GM12878 (cell line): ENCODE results near the gene SYTL2.

ENCODE experiments used
- BCL11A ChIP-seq: IDR thresholded peaks from 2 replicates; pipeline ENCODE4 v1.6.1; 2011; ENCODE audit warnings: low read depth, low read length
- CBX3 ChIP-seq: fragments of 200-600 bp; sonication (generic); IDR thresholded peaks from 2 replicates; pipeline ENCODE4 v1.6.1; 2016; ENCODE audit warnings: low read depth, borderline replicate concordance
- CREM ChIP-seq: IDR thresholded peaks from 2 replicates; pipeline ENCODE4 v1.6.1; 2014; ENCODE audit warnings: antibody characterized with exemption, low read depth
- FOXM1 ChIP-seq: IDR thresholded peaks from 2 replicates; pipeline ENCODE4 v1.6.1; 2012; ENCODE audit warnings: low read depth, mild to moderate bottlenecking, inconsistent platforms, low read length, moderate library complexity
- JUNB ChIP-seq: IDR thresholded peaks from 2 replicates; pipeline ENCODE4 v1.6.1; 2016; ENCODE audit warnings: antibody characterized with exemption, mild to moderate bottlenecking
- MYC ChIP-seq: IDR thresholded peaks from 2 replicates; pipeline ENCODE4 v1.6.1; 2011; ENCODE audit warnings: mild to moderate bottlenecking, low read length, moderate library complexity, inconsistent platforms; ENCODE audit not compliant: insufficient read depth, insufficient replicate concordance, insufficient read length, severe bottlenecking
- POLR2AphosphoS5 ChIP-seq: IDR thresholded peaks from 2 replicates; pipeline ENCODE4 v1.6.1; 2011; ENCODE audit warnings: mild to moderate bottlenecking, low read length, inconsistent platforms
- SIN3A ChIP-seq: IDR thresholded peaks from 2 replicates; pipeline ENCODE4 v1.6.1; 2012; ENCODE audit warnings: low read depth, low read length, improper control_type of control experiment
- SMC3 ChIP-seq: IDR thresholded peaks from 2 replicates; pipeline ENCODE4 v1.6.1; 2011; ENCODE audit warnings: low read length, improper control_type of control experiment, borderline replicate concordance
- SUZ12 ChIP-seq: fragments of 200-600 bp; sonication (generic); IDR thresholded peaks from one replicate; pipeline ENCODE4 v1.6.1; 2018; ENCODE audit warnings: antibody characterized with exemption, mild to moderate bottlenecking; ENCODE audit not compliant: unreplicated experiment
- TF ChIP-seq, protein P1 (sequence below), 3 experiments: IDR thresholded peaks in 2 of 3; conservative IDR thresholded peaks in 1 of 3; 2 replicates each; pipeline ENCODE4 v1.5.1; 2011; ENCODE audit warnings: low read depth in 3 of 3, low read length in 3 of 3, mild to moderate bottlenecking in 3 of 3, control low read depth in 2 of 3, moderate library complexity in 2 of 3, inconsistent platforms in 1 of 3, mixed read lengths in 1 of 3; ENCODE audit not compliant: control insufficient read depth in 2 of 3, insufficient read depth in 1 of 3; ENCODE audit errors: extremely low read depth in 1 of 3
- TF ChIP-seq, protein P2 (sequence below): fragments of 450-650 bp; IDR thresholded peaks from 2 replicates; pipeline ENCODE4 v1.6.1; 2016; ENCODE audit warnings: mild to moderate bottlenecking, moderate library complexity, borderline replicate concordance
- TF ChIP-seq, protein P3 (sequence below): IDR thresholded peaks from 2 replicates; pipeline ENCODE4 v1.6.1; 2011; ENCODE audit warnings: borderline replicate concordance, low read depth, mild to moderate bottlenecking, moderate library complexity, low read length; ENCODE audit not compliant: insufficient read depth, poor library complexity, severe bottlenecking
- TF ChIP-seq, protein P4 (sequence below): IDR thresholded peaks from 2 replicates; pipeline ENCODE4 v1.6.1; 2011; ENCODE audit warnings: low read depth, low read length, improper control_type of control experiment, borderline replicate concordance

DNA sequence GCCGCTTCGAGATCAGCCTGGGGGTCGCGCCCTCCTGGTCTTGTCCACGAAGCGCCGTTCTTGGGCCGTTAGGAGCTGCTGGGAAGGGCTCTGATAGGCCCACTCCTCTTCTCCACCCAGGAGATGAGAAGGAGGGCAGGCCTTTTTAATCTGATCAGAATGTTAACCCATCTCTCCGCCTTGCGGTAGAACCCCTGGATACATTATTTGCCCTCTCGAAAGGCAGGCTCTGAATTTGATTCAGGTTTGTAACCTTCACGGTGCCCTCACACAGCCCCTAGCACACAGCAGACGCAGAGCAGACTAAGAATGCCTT lies 44.4 kb upstream of the SYTL2 start, which contains the start of gene CCDC83:
- TF ChIP-seq POLR2AphosphoS5 = no peak
- TF ChIP-seq, protein P1, sequence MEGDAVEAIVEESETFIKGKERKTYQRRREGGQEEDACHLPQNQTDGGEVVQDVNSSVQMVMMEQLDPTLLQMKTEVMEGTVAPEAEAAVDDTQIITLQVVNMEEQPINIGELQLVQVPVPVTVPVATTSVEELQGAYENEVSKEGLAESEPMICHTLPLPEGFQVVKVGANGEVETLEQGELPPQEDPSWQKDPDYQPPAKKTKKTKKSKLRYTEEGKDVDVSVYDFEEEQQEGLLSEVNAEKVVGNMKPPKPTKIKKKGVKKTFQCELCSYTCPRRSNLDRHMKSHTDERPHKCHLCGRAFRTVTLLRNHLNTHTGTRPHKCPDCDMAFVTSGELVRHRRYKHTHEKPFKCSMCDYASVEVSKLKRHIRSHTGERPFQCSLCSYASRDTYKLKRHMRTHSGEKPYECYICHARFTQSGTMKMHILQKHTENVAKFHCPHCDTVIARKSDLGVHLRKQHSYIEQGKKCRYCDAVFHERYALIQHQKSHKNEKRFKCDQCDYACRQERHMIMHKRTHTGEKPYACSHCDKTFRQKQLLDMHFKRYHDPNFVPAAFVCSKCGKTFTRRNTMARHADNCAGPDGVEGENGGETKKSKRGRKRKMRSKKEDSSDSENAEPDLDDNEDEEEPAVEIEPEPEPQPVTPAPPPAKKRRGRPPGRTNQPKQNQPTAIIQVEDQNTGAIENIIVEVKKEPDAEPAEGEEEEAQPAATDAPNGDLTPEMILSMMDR (IDR thresholded peaks at IDR 0.05 in 2 of 3, conservative IDR thresholded peaks at IDR 0.05 in 1 of 3; ENCODE audit: control insufficient read depth in 2 of 3, extremely low read depth in 1 of 3, insufficient read depth in 1 of 3, low read depth in 3 of 3, low read length in 3 of 3) = no peak
- TF ChIP-seq FOXM1 = no peak
- no peak for TF ChIP-seq MYC
- no peak for TF ChIP-seq SUZ12
- TF ChIP-seq CREM = no peak
- TF ChIP-seq, protein P2, sequence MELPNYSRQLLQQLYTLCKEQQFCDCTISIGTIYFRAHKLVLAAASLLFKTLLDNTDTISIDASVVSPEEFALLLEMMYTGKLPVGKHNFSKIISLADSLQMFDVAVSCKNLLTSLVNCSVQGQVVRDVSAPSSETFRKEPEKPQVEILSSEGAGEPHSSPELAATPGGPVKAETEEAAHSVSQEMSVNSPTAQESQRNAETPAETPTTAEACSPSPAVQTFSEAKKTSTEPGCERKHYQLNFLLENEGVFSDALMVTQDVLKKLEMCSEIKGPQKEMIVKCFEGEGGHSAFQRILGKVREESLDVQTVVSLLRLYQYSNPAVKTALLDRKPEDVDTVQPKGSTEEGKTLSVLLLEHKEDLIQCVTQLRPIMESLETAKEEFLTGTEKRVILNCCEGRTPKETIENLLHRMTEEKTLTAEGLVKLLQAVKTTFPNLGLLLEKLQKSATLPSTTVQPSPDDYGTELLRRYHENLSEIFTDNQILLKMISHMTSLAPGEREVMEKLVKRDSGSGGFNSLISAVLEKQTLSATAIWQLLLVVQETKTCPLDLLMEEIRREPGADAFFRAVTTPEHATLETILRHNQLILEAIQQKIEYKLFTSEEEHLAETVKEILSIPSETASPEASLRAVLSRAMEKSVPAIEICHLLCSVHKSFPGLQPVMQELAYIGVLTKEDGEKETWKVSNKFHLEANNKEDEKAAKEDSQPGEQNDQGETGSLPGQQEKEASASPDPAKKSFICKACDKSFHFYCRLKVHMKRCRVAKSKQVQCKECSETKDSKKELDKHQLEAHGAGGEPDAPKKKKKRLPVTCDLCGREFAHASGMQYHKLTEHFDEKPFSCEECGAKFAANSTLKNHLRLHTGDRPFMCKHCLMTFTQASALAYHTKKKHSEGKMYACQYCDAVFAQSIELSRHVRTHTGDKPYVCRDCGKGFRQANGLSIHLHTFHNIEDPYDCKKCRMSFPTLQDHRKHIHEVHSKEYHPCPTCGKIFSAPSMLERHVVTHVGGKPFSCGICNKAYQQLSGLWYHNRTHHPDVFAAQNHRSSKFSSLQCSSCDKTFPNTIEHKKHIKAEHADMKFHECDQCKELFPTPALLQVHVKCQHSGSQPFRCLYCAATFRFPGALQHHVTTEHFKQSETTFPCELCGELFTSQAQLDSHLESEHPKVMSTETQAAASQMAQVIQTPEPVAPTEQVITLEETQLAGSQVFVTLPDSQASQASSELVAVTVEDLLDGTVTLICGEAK = no peak
- TF ChIP-seq, protein P3, sequence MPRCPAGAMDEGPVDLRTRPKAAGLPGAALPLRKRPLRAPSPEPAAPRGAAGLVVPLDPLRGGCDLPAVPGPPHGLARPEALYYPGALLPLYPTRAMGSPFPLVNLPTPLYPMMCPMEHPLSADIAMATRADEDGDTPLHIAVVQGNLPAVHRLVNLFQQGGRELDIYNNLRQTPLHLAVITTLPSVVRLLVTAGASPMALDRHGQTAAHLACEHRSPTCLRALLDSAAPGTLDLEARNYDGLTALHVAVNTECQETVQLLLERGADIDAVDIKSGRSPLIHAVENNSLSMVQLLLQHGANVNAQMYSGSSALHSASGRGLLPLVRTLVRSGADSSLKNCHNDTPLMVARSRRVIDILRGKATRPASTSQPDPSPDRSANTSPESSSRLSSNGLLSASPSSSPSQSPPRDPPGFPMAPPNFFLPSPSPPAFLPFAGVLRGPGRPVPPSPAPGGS = no peak
- no peak for TF ChIP-seq BCL11A
- TF ChIP-seq JUNB = no peak
- TF ChIP-seq SMC3 = no peak
- no peak for TF ChIP-seq SIN3A
- TF ChIP-seq CBX3 = no peak
- TF ChIP-seq, protein P4, sequence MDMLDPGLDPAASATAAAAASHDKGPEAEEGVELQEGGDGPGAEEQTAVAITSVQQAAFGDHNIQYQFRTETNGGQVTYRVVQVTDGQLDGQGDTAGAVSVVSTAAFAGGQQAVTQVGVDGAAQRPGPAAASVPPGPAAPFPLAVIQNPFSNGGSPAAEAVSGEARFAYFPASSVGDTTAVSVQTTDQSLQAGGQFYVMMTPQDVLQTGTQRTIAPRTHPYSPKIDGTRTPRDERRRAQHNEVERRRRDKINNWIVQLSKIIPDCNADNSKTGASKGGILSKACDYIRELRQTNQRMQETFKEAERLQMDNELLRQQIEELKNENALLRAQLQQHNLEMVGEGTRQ = no peak
